HG02623 (cell line): Measurements from ENCODE around the gene MRPL38.

Source experiments
- ATAC-seq: cut with Tn5 transposase; IDR thresholded peaks from one replicate; pipeline ENCODE4 v1.9.1; 2021; ENCODE audit warnings: moderate library complexity; ENCODE audit not compliant: unreplicated experiment

Gene MRPL38

DNA sequence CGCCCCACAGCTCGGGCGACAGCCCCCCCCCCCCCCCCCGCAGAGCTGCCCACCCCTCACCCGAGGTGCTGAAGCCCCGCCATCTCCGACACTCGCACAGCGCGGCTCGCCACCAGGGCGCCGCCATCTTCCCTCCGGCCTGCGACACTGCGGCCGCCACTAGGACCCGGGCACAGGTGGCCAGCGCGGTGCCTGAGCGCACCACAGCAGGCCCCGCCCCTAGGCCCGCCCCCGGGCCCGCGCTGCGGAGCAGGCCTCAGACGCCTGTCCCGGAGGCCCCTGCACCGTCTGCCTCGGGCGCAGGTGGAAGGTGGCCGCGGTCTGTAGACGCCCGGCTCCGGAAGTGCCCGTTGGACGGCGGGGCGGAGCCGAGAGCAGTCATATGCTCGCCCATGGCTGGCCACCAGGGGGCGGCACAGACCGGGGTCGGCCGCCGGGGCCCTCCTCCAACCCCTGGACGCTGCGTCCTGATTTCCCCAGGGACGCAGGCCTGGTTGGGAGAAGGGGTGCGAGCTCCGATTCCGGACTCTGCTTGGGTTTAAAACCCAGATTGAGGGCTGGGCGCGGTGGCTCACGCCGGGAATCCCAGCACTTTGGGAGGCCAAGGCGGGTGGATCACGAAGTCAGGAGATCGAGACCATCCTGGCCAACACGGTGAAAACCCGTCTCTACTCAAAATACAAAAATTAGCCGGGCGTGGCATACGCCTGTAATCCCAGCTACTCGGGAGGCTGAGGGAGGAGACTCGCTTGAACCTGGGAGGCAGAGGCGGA, at the start of gene MRPL38:
MRPL38 (minus strand) TSS at position 136 of the 773 bp plus-strand sequence; CDS start at position 127, 9 bp downstream.
- ATAC-seq, result peak; percentile 92

DNA sequence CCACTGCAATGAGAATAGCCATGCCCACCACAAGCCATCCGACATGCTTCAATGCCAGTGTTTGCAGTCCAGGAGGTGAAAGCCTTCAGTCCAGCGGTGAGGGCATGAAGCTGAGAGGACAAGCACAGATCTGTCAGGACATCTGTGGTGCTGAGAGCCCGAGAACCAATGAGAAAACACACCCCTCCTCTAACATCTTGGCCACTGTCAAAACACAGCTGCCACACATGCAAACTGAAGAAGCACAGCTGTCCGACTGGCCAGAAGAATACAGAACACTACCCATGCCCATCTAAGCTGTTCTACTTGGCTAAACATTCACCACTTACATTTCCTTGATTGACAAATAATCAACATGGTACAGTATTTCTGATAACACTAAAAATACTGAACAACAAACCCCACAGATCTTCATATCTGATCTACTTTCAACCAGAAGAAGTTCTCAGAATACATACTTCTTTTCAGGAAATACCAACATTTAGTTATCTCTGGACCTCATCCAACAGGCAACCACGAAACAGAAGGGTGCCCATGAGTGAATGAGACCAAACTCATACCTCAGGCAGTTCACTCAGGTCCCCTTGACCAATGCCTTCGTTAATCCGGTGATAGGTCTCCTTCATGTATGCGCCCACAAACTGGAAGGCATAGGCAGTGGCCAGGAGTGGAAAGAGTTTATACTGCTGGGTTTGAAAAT, 46.3 kb upstream of the MRPL38 start:
- ATAC-seq, result no peak

DNA sequence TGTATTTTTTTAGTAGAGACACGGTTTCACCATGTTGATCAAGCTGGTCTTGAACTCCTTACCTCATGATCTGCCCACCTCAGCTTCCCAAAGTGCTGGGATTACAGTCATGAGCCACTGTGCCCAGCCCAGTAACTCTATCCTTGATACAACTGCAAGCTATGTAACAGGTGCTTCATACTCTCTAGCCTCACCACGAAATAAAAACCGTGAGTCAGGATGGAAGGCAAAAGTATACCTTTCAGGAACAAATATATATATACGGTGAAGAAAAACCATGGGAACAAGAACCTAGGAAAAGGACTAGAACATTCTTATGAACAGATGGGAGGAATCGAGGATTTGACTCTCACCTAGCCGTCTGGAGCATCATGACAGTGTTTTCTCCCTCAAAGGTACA, 45.7 kb upstream of the MRPL38 start:
- no peak for ATAC-seq

DNA sequence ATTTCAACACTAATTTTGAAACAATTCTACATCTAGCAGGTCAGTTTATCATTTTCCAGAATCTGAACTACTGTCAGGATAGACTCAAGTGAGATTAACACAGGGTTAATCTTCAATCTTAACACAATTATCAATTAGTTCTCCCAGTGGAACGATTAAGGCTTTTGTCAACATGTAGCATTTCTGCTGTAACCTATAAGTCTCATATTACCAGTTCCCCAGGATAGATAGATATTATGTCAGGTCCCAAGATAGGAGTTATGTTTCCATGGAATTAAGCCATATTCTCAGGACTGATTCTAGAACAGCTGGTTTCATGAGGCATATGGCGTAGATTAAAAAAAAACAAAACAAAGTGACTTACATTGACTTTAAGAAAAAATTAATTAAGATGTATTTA, 40.5 kb upstream of the MRPL38 start:
- ATAC-seq, result no peak

DNA sequence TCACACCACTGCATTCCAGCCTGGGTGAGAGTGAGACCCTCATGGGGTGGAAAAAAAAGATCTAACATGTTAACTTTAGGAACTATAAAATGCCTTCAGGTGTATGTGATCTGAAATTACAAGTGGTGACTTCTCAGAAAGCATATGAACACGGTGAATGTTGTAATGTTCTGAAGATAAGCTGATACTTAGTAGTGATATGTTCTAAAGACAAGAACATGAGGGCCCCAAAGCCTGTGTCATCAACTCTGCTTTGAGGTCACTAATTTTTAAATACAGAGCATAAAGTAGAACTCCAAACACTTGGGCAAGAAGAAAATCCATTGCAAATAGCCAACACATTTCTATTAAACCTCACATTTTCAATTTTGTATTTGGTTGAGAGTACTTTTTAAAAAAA, 38.8 kb upstream of the MRPL38 start:
- no peak for ATAC-seq

DNA sequence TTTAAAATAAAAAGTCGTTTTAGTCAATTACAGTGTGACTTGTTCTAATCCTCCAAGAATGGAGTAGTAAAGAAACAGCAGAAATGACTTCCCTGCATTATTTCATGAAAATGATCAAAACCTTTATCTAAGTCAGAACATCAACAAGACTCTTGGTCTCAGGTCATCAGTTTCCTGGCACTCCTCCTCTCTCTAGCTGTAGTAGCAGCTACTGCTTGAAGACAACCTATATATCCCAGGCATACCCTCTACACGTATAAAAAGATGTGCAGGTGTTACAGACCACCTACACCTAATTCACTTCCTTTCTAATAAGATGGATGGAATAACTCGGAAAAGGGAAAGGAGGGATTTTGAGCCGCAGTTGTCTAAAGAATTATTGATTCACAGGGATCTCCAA, 37.8 kb upstream of the MRPL38 start:
- ATAC-seq, result no peak

DNA sequence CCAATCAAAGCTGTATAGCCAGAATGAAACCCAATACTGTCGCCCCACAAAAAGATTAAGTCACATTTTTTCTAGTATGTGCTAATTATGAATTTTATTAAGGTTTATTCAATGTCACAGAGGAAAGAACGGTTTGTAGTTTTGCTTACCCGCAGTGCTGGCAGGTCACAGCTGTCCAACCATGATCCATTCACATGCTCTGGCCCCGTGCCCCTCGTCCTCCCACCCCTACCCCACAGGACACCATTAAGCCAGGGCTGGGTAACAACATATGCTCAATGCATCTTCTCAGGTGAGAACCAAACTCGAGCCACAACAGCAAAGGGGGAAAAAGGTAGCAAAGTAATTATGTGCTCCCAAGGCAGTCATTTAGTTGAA, 36.7 kb upstream of the MRPL38 start:
- ATAC-seq, result no peak

DNA sequence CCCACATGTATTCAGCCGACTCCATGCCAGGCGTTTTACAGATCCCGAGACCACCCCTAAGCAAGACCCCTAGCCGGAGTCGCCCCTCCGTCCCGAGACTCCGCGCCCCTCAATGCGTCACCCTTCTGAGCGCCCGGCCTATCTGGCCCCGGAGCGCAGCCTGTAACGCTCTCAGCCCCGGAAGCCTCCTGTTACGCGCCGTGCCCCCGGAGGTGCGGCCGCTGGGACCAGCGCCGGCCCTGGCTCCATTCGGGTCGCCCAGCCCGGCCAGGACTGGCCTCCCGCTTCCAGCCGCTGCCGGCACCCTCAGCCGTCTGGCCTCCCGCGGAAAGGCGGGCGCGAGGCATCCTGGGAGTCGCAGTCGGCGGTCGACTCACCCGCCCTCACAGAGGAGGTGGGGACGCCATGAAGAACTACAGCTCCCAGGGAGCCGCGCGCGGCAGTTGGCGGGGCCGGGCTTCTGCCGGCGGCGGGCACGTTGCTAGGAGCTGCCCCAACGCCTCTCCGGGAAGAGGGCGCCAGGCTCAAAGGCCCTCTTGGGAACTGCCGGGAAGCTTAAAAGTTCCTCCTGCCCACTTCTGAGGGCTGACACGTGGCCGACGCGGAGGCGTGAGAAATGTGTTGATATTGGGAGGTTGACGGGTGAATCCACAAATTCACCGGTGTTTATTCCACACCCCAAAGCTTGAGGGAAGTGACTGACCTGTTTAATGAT, 36.2 kb upstream of the MRPL38 start, which contains the start of gene FBF1:
FBF1 (minus strand) TSS at position 316 of the 715 bp plus-strand sequence. CDS start 2,893 bp downstream, outside the sequence.
- ATAC-seq, result peak; percentile 96

DNA sequence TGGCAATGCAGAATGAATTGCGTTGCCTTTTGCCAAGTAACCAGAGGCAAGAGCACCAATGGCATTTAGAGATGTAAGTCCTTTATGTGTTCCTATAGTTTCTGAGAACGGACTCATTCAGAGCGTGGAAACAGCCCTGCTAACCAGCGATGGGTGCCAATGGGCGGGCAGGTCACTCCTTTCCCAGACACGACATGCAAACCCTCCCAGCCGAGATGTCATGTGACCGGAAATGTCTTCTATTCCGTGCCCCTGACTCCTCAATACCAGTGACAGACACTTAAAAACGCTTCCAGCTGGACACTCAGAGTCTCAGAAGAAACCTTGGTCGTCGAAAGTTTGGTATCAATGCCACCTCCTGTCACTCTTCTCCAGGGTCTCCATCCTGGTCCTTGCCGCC, 33.0 kb upstream of the MRPL38 start:
- no peak for ATAC-seq

DNA sequence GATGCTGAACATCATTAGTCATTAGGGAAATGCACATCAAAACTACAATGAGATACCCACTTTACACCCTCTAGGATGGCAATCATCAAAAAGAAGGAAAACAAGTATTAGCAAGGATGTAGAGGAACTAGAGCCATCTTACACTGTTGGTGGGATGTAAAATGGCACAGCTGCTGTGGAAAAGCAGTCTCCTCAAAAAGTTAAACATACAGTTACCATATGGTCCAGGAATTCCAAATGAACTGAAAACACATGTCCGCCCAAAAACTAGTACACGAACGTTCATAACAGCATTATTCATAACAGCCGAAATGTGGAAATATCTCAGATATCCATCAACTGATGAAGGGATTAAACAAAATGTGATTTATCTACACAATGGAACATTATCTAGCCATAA, 29.1 kb upstream of the MRPL38 start:
- no peak for ATAC-seq

DNA sequence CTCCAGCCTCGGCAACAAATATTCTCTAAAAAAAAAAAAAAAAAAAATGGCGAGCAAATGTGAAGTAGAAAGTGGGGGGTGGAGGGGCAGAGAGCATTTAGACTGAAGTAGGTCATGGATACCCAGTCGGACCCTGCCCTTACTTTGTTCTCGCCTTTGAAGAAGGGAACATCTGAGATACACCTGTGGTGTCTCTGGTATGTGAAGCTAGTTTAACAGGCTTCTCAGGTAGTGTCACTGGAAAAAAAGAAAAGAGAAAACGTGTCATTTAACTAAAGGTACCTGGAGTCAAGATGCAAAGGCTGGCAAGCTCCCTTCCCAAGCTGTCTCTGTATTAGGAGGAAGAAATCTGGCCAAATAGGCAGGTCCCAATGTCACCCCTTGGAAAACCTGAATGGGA, 28.2 kb upstream of the MRPL38 start:
- no peak for ATAC-seq

DNA sequence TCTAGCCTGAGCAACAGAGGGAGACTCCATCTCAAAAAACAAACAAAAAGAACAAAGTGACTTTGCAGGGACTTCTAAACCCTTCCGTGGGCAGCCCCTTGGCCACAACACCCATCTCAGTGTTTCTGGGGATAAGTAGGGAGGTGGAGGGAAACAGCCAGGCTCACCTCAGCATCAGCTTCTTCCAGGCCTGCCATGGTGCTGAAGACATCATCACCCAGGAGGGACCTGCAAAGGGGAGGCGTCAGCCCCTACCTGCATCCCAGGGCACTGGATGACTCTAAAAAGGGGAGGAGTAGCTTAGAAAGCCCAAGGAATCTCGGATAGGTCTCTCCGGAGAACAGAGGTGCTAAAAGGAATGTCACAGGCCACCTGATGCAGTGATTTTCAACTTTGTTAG, 26.4 kb upstream of the MRPL38 start:
- no peak for ATAC-seq

DNA sequence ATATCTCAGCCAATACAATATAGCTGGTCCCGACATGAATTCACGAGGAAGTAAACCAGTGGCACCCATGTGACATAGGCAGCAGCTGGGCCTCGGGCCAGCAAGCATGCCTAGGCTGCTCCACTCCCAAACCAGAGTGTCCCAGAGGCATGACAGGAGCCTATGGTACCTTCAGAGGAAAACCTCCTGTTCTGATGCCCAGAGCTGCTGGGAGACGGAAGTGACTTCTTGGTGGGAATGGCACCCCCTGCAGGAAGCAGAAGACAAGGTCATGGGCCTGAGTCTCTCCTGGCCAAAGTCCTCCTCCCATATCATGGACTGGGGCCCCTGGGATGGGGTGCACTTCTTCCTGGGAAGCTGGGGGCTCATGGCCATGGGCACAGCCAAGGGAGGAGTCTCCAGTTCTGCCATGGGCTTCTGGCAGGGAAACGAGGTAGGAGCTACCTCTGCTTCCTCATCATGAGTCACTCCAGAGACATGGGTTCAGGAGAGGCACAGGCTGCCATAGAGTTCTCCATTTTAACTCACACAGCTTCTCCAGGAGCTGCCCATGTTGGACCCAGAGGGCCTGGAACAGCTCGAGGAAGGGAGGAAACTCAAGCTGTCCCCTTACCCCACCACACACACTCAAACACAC, 22.7 kb upstream of the MRPL38 start:
- no peak for ATAC-seq

DNA sequence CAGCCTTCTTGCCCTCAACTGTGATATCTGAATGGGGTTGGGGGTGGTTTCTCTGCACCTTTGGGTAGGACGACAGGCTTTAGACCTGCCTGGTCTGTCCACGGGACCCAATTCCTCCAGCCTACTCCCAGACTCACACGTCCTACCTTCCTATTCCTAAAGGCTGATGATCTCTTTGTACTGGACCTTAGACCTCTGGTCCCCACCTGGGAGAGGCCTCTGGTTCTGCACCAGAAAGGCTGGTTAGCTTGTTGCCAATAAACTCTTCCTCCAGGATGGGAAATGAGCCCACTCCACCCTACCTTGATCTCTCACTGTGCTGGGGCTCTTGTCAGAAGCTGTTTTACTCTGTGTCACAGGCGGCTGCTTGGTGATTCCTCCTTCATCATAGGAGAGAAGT, 21.8 kb upstream of the MRPL38 start:
- ATAC-seq, result no peak

DNA sequence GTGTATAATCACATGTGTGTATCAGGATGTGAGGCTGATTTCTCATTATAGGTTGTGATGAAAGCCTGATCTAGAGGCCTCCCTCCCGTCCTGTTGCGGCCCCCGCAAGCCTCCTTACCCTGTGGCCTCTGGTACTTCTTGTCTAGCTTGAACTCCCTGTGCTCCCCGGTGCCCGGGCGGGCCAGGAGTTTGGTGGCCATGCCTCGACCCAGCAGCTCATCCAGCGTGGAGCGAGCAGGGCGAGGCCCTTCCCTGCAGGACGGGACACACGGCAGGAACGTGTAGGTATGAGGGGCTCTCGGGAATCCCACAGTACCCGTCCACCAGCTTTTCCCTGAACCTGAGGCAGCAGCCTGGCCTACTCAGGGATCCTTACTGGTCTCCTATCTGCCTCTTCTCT, 21.2 kb upstream of the MRPL38 start:
- ATAC-seq, result no peak

DNA sequence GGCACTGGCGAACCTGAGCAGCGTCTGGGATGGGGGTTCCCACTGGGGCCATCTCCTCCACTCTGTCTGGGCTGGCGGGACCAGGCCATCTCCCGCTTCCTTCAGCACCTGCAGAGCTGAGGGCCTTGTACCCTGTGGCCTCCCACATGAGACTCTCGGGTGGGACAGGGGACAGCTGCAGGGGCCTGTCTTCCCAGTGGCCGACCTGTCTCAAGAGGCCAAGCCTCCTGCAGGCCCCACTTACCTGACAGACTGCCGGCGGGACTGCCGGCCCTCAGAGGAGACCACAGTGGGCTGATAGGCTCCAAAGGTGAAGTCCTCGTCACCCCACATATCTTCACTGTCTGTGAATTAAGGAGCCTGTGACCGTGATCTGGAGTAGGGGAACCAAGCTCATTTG, 20.4 kb upstream of the MRPL38 start:
- ATAC-seq, result no peak

DNA sequence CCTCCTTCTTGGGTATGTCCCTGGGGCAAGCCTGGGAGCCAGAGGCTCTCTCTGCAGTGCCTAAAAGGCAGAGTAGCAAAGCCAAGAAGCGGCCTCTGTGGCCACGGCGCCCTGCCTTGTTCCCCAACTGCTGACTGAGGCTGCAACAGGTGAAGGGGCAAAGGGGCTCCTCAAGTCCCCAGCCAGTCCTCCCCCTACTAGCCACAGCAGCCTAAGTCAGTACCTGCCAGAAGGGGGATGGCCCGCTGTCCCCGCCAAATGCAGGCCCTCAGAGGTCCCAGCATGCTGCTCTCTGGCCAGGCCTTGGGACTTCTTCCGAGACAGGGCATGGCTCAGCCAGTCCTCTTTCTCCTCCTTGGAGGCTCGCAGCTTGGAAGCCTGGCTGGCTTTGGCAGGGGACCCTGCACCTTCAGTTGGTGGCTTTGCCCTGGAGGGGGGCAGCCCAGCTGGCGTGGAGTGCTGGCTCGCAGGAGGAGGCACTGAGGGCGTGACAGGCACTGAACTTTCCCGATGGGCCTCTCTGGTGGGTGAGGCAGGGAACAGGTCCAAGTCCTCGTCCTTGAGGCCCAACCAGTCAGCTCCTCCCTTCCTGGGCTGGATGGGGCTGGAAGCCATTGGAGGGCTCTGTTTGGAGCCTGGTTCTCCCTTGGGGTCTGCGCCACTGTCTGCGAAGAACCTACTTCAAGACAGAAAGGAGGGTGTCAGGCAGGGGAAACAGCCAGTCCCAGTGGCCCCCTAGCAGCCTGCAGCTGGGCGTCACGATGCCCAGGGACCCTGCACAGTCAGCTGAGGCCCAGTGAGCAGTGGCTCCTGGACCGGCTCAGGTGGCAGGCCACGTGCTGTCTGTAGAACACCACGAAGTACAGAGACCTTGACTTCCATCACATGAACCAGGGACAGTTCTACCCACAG, 18.5 kb upstream of the MRPL38 start:
- ATAC-seq, result no peak

DNA sequence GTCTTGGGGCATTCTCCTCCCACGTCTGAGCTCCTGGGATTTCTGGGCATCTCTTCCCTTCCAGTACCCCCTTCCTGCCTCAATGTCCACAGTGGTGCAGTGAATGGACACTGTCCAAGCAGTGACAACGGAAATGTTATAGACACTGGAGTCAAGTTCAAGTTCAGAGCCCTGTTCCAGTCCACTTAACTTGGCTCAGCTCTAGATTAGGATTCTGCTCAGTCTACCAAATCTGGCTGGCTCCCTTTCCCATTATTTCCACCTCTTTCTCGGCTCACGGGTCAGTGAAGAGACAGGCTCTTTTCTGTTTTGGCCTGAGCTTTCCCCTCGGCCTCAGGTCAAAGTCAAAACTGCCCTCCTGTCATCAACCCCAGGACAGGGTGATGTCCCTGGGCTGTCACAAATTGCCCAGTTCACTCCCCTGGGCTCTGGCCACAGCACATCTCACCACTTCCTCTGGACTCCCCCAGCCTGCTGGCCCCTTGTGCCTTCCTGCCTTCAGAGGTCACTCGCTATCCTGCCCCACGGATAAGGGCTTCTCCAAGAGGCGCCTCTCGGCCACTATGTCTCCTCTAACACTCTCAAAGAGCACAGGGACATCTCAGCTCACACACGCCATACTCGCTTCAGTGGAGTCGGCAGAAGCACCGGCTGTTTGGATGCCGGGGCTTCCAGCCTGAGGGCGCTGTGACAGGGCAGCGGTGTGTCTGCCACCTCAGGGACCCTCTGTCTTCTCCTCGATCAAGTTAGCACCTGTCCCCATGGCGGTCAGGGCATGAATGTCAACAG, 17.7 kb upstream of the MRPL38 start:
- no peak for ATAC-seq

DNA sequence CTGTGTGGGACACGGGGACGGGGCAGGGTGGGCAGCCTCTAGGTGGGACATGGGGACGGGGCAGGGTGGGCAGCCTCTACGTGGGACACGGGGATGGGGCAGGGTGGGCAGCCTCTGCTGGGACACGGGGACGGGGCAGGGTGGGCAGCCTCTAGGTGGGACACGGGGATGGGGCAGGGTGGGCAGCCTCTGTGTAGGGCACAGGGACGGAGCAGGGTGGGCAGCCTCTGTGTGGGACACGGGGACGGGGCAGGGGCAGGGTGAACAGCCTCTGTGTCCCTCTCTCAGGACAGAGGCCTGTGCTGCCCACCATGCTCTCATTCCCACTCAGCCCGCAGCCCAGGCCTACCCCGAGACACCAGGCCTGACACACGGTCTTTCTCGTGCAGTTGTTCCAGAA, 16.9 kb upstream of the MRPL38 start:
- no peak for ATAC-seq
